ENCODE results near the gene HEXIM1.

DNA sequence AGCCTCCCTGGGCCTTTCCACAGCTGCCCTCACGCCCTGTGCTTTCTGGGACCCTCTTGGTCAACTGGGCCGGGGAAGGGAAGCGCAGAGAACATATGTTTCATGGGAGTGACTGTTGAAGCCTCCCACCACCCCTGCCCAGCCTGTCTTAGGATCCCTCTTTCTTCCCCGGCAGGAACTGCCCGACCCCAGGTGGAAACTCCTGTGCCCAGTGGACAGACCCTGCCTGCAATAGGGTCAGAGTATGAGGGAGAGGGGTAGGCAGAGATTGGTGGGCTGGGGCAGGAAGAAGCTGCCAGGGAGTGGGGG lies 23.9 kb downstream of the HEXIM1 start:
- TF ChIP-seq, protein P1, sequence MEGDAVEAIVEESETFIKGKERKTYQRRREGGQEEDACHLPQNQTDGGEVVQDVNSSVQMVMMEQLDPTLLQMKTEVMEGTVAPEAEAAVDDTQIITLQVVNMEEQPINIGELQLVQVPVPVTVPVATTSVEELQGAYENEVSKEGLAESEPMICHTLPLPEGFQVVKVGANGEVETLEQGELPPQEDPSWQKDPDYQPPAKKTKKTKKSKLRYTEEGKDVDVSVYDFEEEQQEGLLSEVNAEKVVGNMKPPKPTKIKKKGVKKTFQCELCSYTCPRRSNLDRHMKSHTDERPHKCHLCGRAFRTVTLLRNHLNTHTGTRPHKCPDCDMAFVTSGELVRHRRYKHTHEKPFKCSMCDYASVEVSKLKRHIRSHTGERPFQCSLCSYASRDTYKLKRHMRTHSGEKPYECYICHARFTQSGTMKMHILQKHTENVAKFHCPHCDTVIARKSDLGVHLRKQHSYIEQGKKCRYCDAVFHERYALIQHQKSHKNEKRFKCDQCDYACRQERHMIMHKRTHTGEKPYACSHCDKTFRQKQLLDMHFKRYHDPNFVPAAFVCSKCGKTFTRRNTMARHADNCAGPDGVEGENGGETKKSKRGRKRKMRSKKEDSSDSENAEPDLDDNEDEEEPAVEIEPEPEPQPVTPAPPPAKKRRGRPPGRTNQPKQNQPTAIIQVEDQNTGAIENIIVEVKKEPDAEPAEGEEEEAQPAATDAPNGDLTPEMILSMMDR (IDR thresholded peaks at IDR 0.05): no peak
- TF ChIP-seq POLR2A (IDR thresholded peaks at IDR 0.05): no peak

Data from heart left ventricle (tissue), 13 donors.